GM12878 (cell line): ENCODE data around the gene ATG5. TPM values are rescaled to one million over a fixed set of nuclear protein-coding genes. Genes with fewer than 3 reads are reported as not detected.

Experiments used
- ATAC-seq: fragments of 200-7000 bp; cut with Tn5 transposase; 3 replicates; pipeline ENCODE4 v1.9.1; 2020; ENCODE audit warnings: mild to moderate bottlenecking, moderate library complexity
- BruUV-seq: library from RNA; stranded (reverse); fragments of 400-500 nt; replicated peaks from 2 replicates; lab custom pipeline; 2021; lab: Mats Ljungman, UMichigan
- CTCF ChIA-PET: fragments of 300-600 bp; sonication (Branson Sonifier 250); formaldehyde crosslinking; extraction: SDS; loops from one replicate; lab custom pipeline; 2021; ENCODE audit warnings: inconsistent platforms; lab: Yijun Ruan, JAX
- POLR2A ChIA-PET: fragments of 350-600 bp; formaldehyde crosslinking; extraction: SDS; loops from one replicate; lab custom pipeline; 2021; ENCODE audit warnings: inconsistent platforms; lab: Charles Lee
- RAD21 ChIA-PET: fragments of 300-600 bp; sonication (Branson Sonifier 250); formaldehyde crosslinking; loops from one replicate; lab custom pipeline; 2023; ENCODE audit warnings: antibody characterized with exemption; ENCODE audit not compliant: unreplicated experiment; lab: Charles Lee
- SMC1A ChIA-PET: fragments of 300-600 bp; sonication (Branson Sonifier 250); formaldehyde crosslinking; loops from one replicate; lab custom pipeline; 2023; ENCODE audit not compliant: unreplicated experiment, uncharacterized antibody; lab: Charles Lee
- DNase-seq: peaks from one replicate; pipeline ENCODE4 v3.0.0-alpha.2; 2011; ENCODE audit warnings: low read depth, low spot score
- FAIRE-seq: peaks from 3 replicates; lab custom pipeline; 2011; peaks lifted over from hg19 to GRCh38; lab: Jason Lieb, UNC
- H2AFZ ChIP-seq: 2 replicates; pipeline ENCODE4 v1.6.0; 2011; ENCODE audit warnings: low read depth, low read length, control low read depth; ENCODE audit not compliant: control insufficient read depth
- H3K27ac ChIP-seq: 2 replicates; pipeline ENCODE4 v1.5.1; 2011; ENCODE audit warnings: control low read depth; ENCODE audit not compliant: control insufficient read depth, insufficient read depth
- H3K27me3 ChIP-seq, 2 experiments: replicated peaks in 1 of 2; 2 replicates each; pipeline versions ENCODE4 v1.6.0 to v1.6.1; 2011; ENCODE audit warnings: low read length in 1 of 2; ENCODE audit not compliant: control insufficient read depth in 2 of 2, insufficient read depth in 2 of 2
- H3K36me3 ChIP-seq, 2 experiments: 2 replicates each; pipeline ENCODE4 v1.5.1; 2011; ENCODE audit warnings: low read length in 1 of 2; ENCODE audit not compliant: control insufficient read depth in 2 of 2, insufficient read depth in 2 of 2
- H3K4me1 ChIP-seq: 2 replicates; pipeline ENCODE4 v1.6.1; 2011; ENCODE audit warnings: mild to moderate bottlenecking, low read length, moderate library complexity, mixed read lengths; ENCODE audit not compliant: control insufficient read depth, insufficient read depth
- H3K4me2 ChIP-seq: 2 replicates; pipeline ENCODE4 v1.6.0; 2011; ENCODE audit warnings: control low read depth; ENCODE audit not compliant: control insufficient read depth, insufficient read depth
- H3K4me3 ChIP-seq: fragments of 200-600 bp; sonication (generic); 2 replicates; pipeline ENCODE4 v1.5.1; 2016
- H3K79me2 ChIP-seq: 2 replicates; pipeline ENCODE4 v1.6.0; 2011; ENCODE audit warnings: low read length; ENCODE audit not compliant: control insufficient read depth, insufficient read depth
- H3K9ac ChIP-seq: 2 replicates; pipeline ENCODE4 v1.8.0; 2011; ENCODE audit warnings: low read length, control low read depth, mixed read lengths; ENCODE audit not compliant: control insufficient read depth, insufficient read depth
- H3K9me3 ChIP-seq: replicated peaks from 3 replicates; pipeline ENCODE4 v1.5.1; 2011; ENCODE audit warnings: mild to moderate bottlenecking, low read length; ENCODE audit not compliant: control insufficient read depth, insufficient read depth
- H4K20me1 ChIP-seq: 2 replicates; pipeline ENCODE4 v1.6.0; 2011; ENCODE audit not compliant: control insufficient read depth, insufficient read depth
- ASH2L ChIP-seq: fragments of 300-600, 200-600 bp; sonication (generic); IDR thresholded peaks from 2 replicates; pipeline ENCODE4 v1.6.1; 2017; ENCODE audit warnings: low read depth, mild to moderate bottlenecking, borderline replicate concordance
- ATF2 ChIP-seq: IDR thresholded peaks from 2 replicates; pipeline ENCODE4 v1.6.1; 2012; ENCODE audit warnings: low read length, inconsistent platforms
- ATF7 ChIP-seq: fragments of 450-650 bp; IDR thresholded peaks from 2 replicates; pipeline ENCODE4 v1.6.1; 2016; ENCODE audit warnings: low read depth, mild to moderate bottlenecking
- BACH1 ChIP-seq: fragments of 450-650 bp; IDR thresholded peaks from 2 replicates; pipeline ENCODE4 v1.6.1; 2017; ENCODE audit warnings: mild to moderate bottlenecking, borderline replicate concordance
- BCLAF1 ChIP-seq: fragments of 450-650 bp; IDR thresholded peaks from 2 replicates; pipeline ENCODE4 v1.6.1; 2017; ENCODE audit warnings: antibody characterized with exemption, mild to moderate bottlenecking, moderate library complexity
- FOXK2 ChIP-seq: fragments of 450-650 bp; IDR thresholded peaks from 2 replicates; pipeline ENCODE4 v1.6.1; 2017; ENCODE audit warnings: mild to moderate bottlenecking, moderate library complexity
- HCFC1 ChIP-seq: fragments of 150-350 bp; IDR thresholded peaks from 2 replicates; pipeline ENCODE4 v1.6.1; 2014; ENCODE audit warnings: low read length
- MTA2 ChIP-seq: fragments of 450-650 bp; IDR thresholded peaks from 2 replicates; pipeline ENCODE4 v1.6.1; 2016; ENCODE audit warnings: low read depth, mild to moderate bottlenecking, moderate library complexity
- MYC ChIP-seq: IDR thresholded peaks from 2 replicates; pipeline ENCODE4 v1.6.1; 2011; ENCODE audit warnings: mild to moderate bottlenecking, low read length, moderate library complexity, inconsistent platforms; ENCODE audit not compliant: insufficient read depth, insufficient replicate concordance, insufficient read length, severe bottlenecking
- NFYB ChIP-seq: IDR thresholded peaks from 2 replicates; pipeline ENCODE4 v1.6.1; 2011; ENCODE audit warnings: low read depth, mild to moderate bottlenecking, low read length, improper control_type of control experiment, moderate library complexity; ENCODE audit not compliant: insufficient read depth
- NR2F1 ChIP-seq: fragments of 450-650 bp; conservative IDR thresholded peaks from 2 replicates; pipeline ENCODE4 v1.6.1; 2017; ENCODE audit warnings: mild to moderate bottlenecking
- RFX5 ChIP-seq: IDR thresholded peaks from 2 replicates; pipeline ENCODE4 v1.6.1; 2011; ENCODE audit warnings: low read depth, low read length, improper control_type of control experiment
- SIX5 ChIP-seq: IDR thresholded peaks from 2 replicates; pipeline ENCODE4 v1.6.1; 2011; ENCODE audit warnings: mild to moderate bottlenecking, low read depth, low read length, moderate library complexity; ENCODE audit not compliant: severe bottlenecking
- SMAD5 ChIP-seq: IDR thresholded peaks from 2 replicates; pipeline ENCODE4 v1.6.1; 2016; ENCODE audit warnings: antibody characterized with exemption, low read depth
- SMARCA5 ChIP-seq: fragments of 450-650 bp; IDR thresholded peaks from 2 replicates; pipeline ENCODE4 v1.6.1; 2017; ENCODE audit warnings: mild to moderate bottlenecking
- ZNF592 ChIP-seq: fragments of 450-650 bp; IDR thresholded peaks from 2 replicates; pipeline ENCODE4 v1.6.1; 2017; ENCODE audit warnings: mild to moderate bottlenecking, moderate library complexity
- ZSCAN29 ChIP-seq: fragments of 450-650 bp; IDR thresholded peaks from 2 replicates; pipeline ENCODE4 v1.6.1; 2017; ENCODE audit warnings: mild to moderate bottlenecking, moderate library complexity
- WGBS: methylation state at CpG from one replicate; pipeline ENCODE4 v1.1.6; 2016; ENCODE audit warnings: low lambda C conversion rate; ENCODE audit not compliant: insufficient replicate concordance, insufficient coverage; ENCODE audit errors: missing lambda C conversion rate; 5-methylcytosine and 5-hydroxymethylcytosine counted together
- in situ Hi-C: fragments of 300-500 bp; cut with MboI; formaldehyde crosslinking; loops from 9 replicates; pipeline ENCODE4 v1.14.3; 2018; ENCODE audit warnings: mixed read lengths
- intact Hi-C: fragments of 100-400 bp; cut with micrococcal nuclease; formaldehyde crosslinking; loops from one replicate; pipeline ENCODE4 v1.14.2; 2022; ENCODE audit not compliant: unreplicated experiment
- polyA plus RNA-seq, 11 experiments: library from polyadenylated mRNA; depleted of rRNA in 4 of 11; unstranded in 6 of 11; stranded (reverse) in 5 of 11; fragments of >200 nt; fragmentation: Nextera tagmentation in 4 of 11; fragmentation: Illumina TruSeq in 1 of 11; extraction: Ambion mirVana in 4 of 11; extraction: Trizol in 1 of 11; gene quantifications; 1 replicate in 1 of 11; 2 replicates in 10 of 11; pipeline versions ENCODE4 v1.2.1 to v1.2.3, GENCODE V29; 2011 to 2016; ENCODE audit warnings: inconsistent platforms in 2 of 11, missing spikeins in 2 of 11, low read depth in 1 of 11
- total RNA-seq, 4 experiments: library from RNA; depleted of rRNA in 3 of 4; stranded (reverse); fragments of >200 nt in 3 of 4; fragmentation: Illumina TruSeq in 1 of 4; extraction: Trizol in 1 of 4; gene quantifications; 2 replicates each; pipeline versions ENCODE4 v1.2.1 to v1.2.3, GENCODE V29; 2013 to 2021

The ATG5 gene
- total and polyA plus RNA-seq, 10 of the 15 experiments (the other 5 are each of a cell fraction or from before 2014, with no cell fraction given): 12.9 to 51.8 (median 23.9) TPM

- H4K20me1 ChIP-seq: no peaks in the 10 kb centered on the region
- no peaks in the 10 kb centered on the region for H3K27me3 ChIP-seq
- peaks cover 21% of the 10 kb centered on the region for H3K4me1 ChIP-seq
- no peaks in the 10 kb centered on the region; the same call in 2 of the 3 replicates for H3K9me3 ChIP-seq
- no peak overlapping the region for H3K4me3 ChIP-seq
- FAIRE-seq: no peak
- no peaks in the 10 kb centered on the region for H3K36me3 ChIP-seq
- ChIA-PET CTCF (interaction anchor here (1.0 to 5.6 kb wide), 6 partner anchors 10 to 69 kb away, joined by 3 to 27 read pairs (median 3); no protein-coding TSS in a partner anchor), RAD21 (interaction anchor here (0.7 to 2.4 kb wide), 2 partner anchors 17 to 671 kb away, joined by 4 to 6 read pairs; no protein-coding TSS in a partner anchor), SMC1A (interaction anchor here (1.2 to 12.7 kb wide), 2 partner anchors 9 to 10 kb away, joined by 3 to 217 read pairs; no protein-coding TSS in a partner anchor), POLR2A (no interaction called here)
- no peaks in the 10 kb centered on the region for H3K79me2 ChIP-seq
- intact Hi-C loops: no loop called here
- no TSS peak for BruUV-seq
- no peak overlapping the region for H2AFZ ChIP-seq
- ATAC-seq: no peak
- no peak overlapping the region for H3K9ac ChIP-seq
- WGBS: 94% methylated on average over 1 of the region's 1 CpG
- in situ Hi-C loops: no loop called here
- H3K27ac ChIP-seq: no peak overlapping the region
- H3K4me2 ChIP-seq: no peak overlapping the region
- no peak for DNase-seq
- TF ChIP-seq FOXK2 (no peak), ATF7 (no peak), ZSCAN29 (no peak), MYC (no peak), ASH2L (no peak), MTA2 (no peak), BACH1 (no peak), SMAD5 (no peak), RFX5 (no peak), ZNF592 (no peak), ATF2 (no peak), NFYB (no peak), SIX5 (no peak), BCLAF1 (no peak), NR2F1 (no peak), SMARCA5 (no peak), HCFC1 (no peak)
Measured at GRCh38 chr6:106158816-106159215, 166.7 kb downstream of the ATG5 start.
